Thyroid gland (tissue), 4 donors: ENCODE data around the gene STX16. TPM values are rescaled to one million over a fixed set of nuclear protein-coding genes. Genes with fewer than 3 reads are reported as not detected.

ENCODE experiments used
- DNase-seq, 2 donors: peaks; one replicate each; pipeline ENCODE4 v3.0.0-alpha.2; 2019
- H3K27ac ChIP-seq, 3 donors: fragments of 200-600 bp; sonication (generic); 1 replicate in 2 of 3; 2 replicates in 1 of 3; pipeline ENCODE4 v1.5.1; 2016 to 2019; ENCODE audit warnings: mild to moderate bottlenecking in 1 of 3, moderate library complexity in 1 of 3
- H3K27me3 ChIP-seq: fragments of 200-600 bp; sonication (generic); one replicate; pipeline ENCODE4 v1.5.1; 2019
- H3K36me3 ChIP-seq, 2 donors: fragments of 200-600 bp; sonication (generic); one replicate each; pipeline ENCODE4 v1.5.1; 2016 to 2019
- H3K4me1 ChIP-seq, 2 donors: fragments of 200-600 bp; sonication (generic); one replicate each; pipeline ENCODE4 v1.5.1; 2017 to 2019
- H3K4me3 ChIP-seq, 3 donors: fragments of 200-600 bp; sonication (generic); replicated peaks in 1 of 3; 1 replicate in 2 of 3; 2 replicates in 1 of 3; pipeline ENCODE4 v1.5.1; 2016; ENCODE audit warnings: mild to moderate bottlenecking in 1 of 3
- H3K9me3 ChIP-seq: fragments of 200-600 bp; sonication (generic); one replicate; pipeline ENCODE4 v1.5.1; 2017
- POLR2A ChIP-seq, 2 donors: fragments of 450-650 bp; IDR thresholded peaks; one replicate each; pipeline ENCODE4 v1.6.1; 2017; ENCODE audit warnings: antibody characterized with exemption in 2 of 2, mild to moderate bottlenecking in 2 of 2, moderate library complexity in 1 of 2
- WGBS, 2 donors: methylation state at CpG; one replicate each; pipeline ENCODE4 v1.1.5; 2017; 5-methylcytosine and 5-hydroxymethylcytosine counted together
- intact Hi-C: fragments of 100-400 bp; cut with DNase I; formaldehyde crosslinking; loops from one replicate; pipeline ENCODE4 v1.15.1; 2023
- total RNA-seq, 4 donors: library from RNA; depleted of rRNA; stranded (reverse); fragments of >200 nt; gene quantifications; one replicate each; pipeline ENCODE4 v1.2.3, GENCODE V29; 2016
- TF ChIP-seq, protein P1 (sequence below), 6 experiments: fragments of 200-600 bp in 3 of 6; fragments of 450-650 bp in 3 of 6; sonication (generic) in 3 of 6; IDR thresholded peaks; one replicate each; pipeline ENCODE4 v1.5.1; 2016 to 2019; ENCODE audit warnings: antibody characterized with exemption in 6 of 6, mild to moderate bottlenecking in 2 of 6, inconsistent platforms in 1 of 6, moderate library complexity in 1 of 6

STX16 gene
- total RNA-seq, 4 donors from 2014 or later: 42.5 to 59.1 (median 53.0) TPM

DNA sequence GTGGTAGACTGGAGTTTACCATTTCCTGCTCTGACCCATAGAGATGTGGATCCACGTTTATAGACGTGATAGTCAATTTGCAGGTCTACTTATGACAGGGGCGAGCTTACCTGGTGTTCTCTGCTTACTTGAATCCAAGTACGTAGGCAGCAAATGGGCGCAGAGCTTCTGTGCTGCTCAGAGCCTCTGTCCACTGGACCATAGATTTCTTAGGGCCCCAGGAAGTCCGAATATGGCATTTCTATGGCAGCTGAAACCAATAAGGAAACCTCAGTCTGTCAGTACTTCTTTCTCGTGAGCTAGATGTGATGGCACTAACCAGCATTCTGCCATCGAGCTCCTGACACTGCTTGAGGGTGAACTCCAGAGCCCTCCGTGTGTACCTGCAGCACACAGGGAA, 22.0 kb downstream of the STX16 start:
- intact Hi-C loops: no loop called here
- no peak overlapping the region for H3K27ac ChIP-seq
- no peaks in the 10 kb centered on the region for H3K4me1 ChIP-seq
- H3K9me3 ChIP-seq: no peaks in the 10 kb centered on the region
- TF ChIP-seq POLR2A (IDR thresholded peaks at IDR 0.05): no peak
- TF ChIP-seq, protein P1, sequence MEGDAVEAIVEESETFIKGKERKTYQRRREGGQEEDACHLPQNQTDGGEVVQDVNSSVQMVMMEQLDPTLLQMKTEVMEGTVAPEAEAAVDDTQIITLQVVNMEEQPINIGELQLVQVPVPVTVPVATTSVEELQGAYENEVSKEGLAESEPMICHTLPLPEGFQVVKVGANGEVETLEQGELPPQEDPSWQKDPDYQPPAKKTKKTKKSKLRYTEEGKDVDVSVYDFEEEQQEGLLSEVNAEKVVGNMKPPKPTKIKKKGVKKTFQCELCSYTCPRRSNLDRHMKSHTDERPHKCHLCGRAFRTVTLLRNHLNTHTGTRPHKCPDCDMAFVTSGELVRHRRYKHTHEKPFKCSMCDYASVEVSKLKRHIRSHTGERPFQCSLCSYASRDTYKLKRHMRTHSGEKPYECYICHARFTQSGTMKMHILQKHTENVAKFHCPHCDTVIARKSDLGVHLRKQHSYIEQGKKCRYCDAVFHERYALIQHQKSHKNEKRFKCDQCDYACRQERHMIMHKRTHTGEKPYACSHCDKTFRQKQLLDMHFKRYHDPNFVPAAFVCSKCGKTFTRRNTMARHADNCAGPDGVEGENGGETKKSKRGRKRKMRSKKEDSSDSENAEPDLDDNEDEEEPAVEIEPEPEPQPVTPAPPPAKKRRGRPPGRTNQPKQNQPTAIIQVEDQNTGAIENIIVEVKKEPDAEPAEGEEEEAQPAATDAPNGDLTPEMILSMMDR (IDR thresholded peaks at IDR 0.05): no peak
- peaks cover 51% of the 10 kb centered on the region in 2 donors for H3K36me3 ChIP-seq
- 95 to 96% methylated on average over 9 of the region's 9 CpGs for WGBS, 2 donors
- H3K27me3 ChIP-seq: no peaks in the 10 kb centered on the region
- H3K4me3 ChIP-seq: no peak overlapping the region
- DNase-seq: no peak

DNA sequence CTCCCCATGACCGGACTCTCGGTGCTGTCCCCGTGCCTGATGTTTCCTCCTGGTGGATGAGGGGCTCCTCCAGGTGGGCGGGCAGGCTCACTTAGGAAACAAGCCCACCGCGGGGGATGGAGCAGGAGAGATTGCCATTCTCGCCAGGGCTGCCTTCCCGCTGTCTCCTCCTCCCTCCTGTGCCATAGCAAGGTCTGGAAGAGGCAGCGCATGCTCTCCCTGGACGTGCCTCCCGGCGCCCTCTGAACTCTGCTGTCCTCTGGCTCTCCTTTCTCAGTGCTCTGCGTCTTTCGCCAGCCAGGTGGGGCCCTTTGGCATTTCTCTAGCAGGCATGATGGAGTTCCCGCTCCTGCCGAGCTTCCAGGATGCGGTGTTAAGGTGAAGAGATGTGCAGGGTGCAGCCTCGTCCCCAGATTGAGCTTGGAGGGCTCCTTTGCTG, 24.1 kb downstream of the STX16 start:
- no peaks in the 10 kb centered on the region for H3K27me3 ChIP-seq
- no peak overlapping the region for H3K27ac ChIP-seq
- intact Hi-C loops: no loop called here
- WGBS, 2 donors: 92 to 93% methylated on average over 17 to 18 of the region's 18 CpGs
- no peak for DNase-seq
- no peak overlapping the region for H3K4me3 ChIP-seq
- no peaks in the 10 kb centered on the region for H3K9me3 ChIP-seq
- H3K36me3 ChIP-seq: peaks cover 47 to 54% of the 10 kb centered on the region in 2 donors
- TF ChIP-seq, protein P1 (IDR thresholded peaks at IDR 0.05): no peak
- TF ChIP-seq POLR2A (IDR thresholded peaks at IDR 0.05): no peak
- no peaks in the 10 kb centered on the region for H3K4me1 ChIP-seq

DNA sequence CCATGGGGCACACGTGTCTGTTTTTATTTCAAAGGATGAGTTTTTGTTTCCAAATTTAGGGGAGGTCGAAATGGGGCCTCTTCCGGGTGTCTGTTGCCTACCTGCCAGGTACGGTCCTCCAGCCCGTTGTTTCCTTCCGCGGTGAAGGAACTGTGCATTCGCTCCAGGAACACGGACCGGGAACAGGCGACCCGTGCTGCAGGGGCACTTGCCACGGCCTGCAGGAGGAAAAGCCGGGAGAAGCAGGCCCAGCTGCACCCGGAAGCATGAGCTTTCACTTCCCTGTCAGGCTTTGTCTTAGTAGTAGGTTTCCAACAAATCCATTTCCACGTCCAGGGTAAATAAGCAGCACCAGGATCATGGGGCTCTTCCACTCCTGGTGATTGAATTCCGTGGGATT, 24.6 kb downstream of the STX16 start:
- no peaks in the 10 kb centered on the region for H3K9me3 ChIP-seq
- no peaks in the 10 kb centered on the region for H3K27me3 ChIP-seq
- TF ChIP-seq, protein P1 (IDR thresholded peaks at IDR 0.05): no peak
- no peak for DNase-seq
- intact Hi-C loops: no loop called here
- H3K4me3 ChIP-seq: no peak overlapping the region
- H3K4me1 ChIP-seq: no peaks in the 10 kb centered on the region
- WGBS, 2 donors: 87 to 96% methylated on average over 16 to 17 of the region's 17 CpGs
- H3K27ac ChIP-seq: no peak overlapping the region
- peaks cover 44 to 52% of the 10 kb centered on the region in 2 donors for H3K36me3 ChIP-seq

DNA sequence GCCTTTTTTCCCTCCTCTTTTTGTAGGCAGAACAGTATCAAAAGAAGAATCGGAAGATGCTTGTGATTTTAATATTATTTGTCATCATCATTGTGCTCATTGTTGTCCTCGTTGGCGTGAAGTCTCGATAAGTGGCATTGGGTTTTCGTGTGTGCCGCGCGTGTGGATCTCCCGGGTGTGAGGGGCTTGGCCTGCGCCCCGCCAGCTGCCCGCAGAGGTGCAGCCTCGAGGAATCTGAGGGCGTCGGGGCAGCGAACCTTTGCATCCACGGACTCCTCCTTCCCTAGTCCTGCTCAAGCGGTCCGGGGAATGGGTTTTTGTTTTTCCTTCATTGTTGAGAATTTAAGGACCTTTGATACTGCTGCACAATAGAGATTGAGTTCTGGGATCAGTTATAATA, 25.1 kb downstream of the STX16 start:
- Histone ChIP-seq H3K27me3 (no peaks in the 10 kb centered on the region), H3K36me3 (peaks cover 39 to 47% of the 10 kb centered on the region in 2 donors), H3K4me3 (no peak overlapping the region), H3K4me1 (no peaks in the 10 kb centered on the region), H3K27ac (no peak overlapping the region), H3K9me3 (no peaks in the 10 kb centered on the region)
- DNase-seq: no peak
- TF ChIP-seq, protein P1 (IDR thresholded peaks at IDR 0.05): no peak
- no peak for TF ChIP-seq POLR2A (IDR thresholded peaks at IDR 0.05)
- 94 to 95% methylated on average over 19 of the region's 19 CpGs for WGBS, 2 donors
- intact Hi-C loops: no loop called here

DNA sequence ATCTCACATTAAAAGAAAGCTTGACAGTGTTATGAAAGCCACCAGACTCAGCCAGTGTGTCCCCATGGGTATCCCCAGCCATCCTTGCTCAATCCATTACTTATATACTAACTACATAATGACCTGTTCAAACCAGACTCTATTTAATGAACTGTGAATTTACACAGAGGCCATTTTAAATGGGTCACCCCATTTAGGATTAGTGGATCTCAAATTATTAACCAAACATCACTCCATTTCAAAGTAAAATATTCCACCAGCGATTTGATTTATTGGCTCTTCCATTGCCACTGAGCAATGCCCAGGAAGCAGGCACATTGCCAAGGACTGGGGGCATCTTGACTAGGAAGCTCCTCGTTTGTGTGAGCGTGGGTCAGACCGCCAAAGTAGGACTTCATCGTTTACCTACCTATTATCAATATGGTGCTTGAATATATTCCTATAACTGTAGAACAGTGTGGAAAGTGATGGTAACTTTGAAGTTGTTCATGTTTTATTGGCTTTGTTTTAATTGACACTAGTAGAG, 26.1 kb downstream of the STX16 start:
- TF ChIP-seq POLR2A (IDR thresholded peaks at IDR 0.05): no peak
- TF ChIP-seq, protein P1 (IDR thresholded peaks at IDR 0.05): no peak
- no peak overlapping the region for H3K27ac ChIP-seq
- no peak overlapping the region for H3K4me3 ChIP-seq
- no peaks in the 10 kb centered on the region for H3K4me1 ChIP-seq
- no peaks in the 10 kb centered on the region for H3K9me3 ChIP-seq
- 93 to 94% methylated on average over 5 of the region's 5 CpGs for WGBS, 2 donors
- intact Hi-C loops: no loop called here
- DNase-seq: no peak
- H3K36me3 ChIP-seq: peaks cover 39 to 47% of the 10 kb centered on the region in 2 donors
- H3K27me3 ChIP-seq: no peaks in the 10 kb centered on the region
